Lower lobe of right lung (tissue), 2 donors: Measurements from ENCODE around the gene GP9. TPM values are rescaled to one million over a fixed set of nuclear protein-coding genes. Genes with fewer than 3 reads are reported as not detected.
A peak's percentile ranks its signal among the peaks of the same experiment; 100 is the strongest.
"Not testable (repeated sequence)": the region's sequence is repeated elsewhere in the genome, so short reads cannot be mapped to it uniquely, and the experiment has no call there.

Experiments used
- ATAC-seq, 2 donors: fragments of 200-7000 bp; cut with Tn5 transposase; one replicate each; pipeline ENCODE4 v1.9.1; 2020 to 2022; ENCODE audit warnings: mild to moderate bottlenecking in 2 of 2, moderate library complexity in 2 of 2
- DNase-seq: peaks from one replicate; pipeline ENCODE4 v3.0.0-alpha.2; 2020
- H3K27ac ChIP-seq: fragments of 200-600 bp; one replicate; pipeline ENCODE4 v1.8.0; 2022
- H3K27me3 ChIP-seq: fragments of 200-600 bp; one replicate; pipeline ENCODE4 v1.8.0; 2022; ENCODE audit warnings: low read depth
- H3K36me3 ChIP-seq: fragments of 200-600 bp; one replicate; pipeline ENCODE4 v1.8.0; 2022; ENCODE audit warnings: mild to moderate bottlenecking
- H3K4me1 ChIP-seq: fragments of 200-600 bp; one replicate; pipeline ENCODE4 v1.8.0; 2022
- H3K4me3 ChIP-seq: fragments of 200-600 bp; one replicate; pipeline ENCODE4 v1.8.0; 2022; ENCODE audit warnings: mild to moderate bottlenecking
- H3K9me3 ChIP-seq: fragments of 200-600 bp; one replicate; pipeline ENCODE4 v1.8.0; 2022
- CTCF ChIP-seq: fragments of 200-600 bp; IDR thresholded peaks from one replicate; pipeline ENCODE4 v1.8.0; 2022; ENCODE audit warnings: antibody characterized with exemption, mild to moderate bottlenecking
- intact Hi-C: fragments of 100-400 bp; cut with DNase I; formaldehyde crosslinking; loops from one replicate; pipeline ENCODE4 v1.11.0; 2022
- total RNA-seq: library from RNA; stranded (reverse); fragmentation: NEBNext Ultra II Directional; extraction: Animal tissue kit (Norgen Biotek cat#: 25700); gene quantifications from one replicate; pipeline ENCODE4 v1.2.1, GENCODE V29; 2021
- donor health status: DM: no; HTN: yes; CAD: no; lungs with severe emphysema.

Gene GP9
- total RNA-seq, 1 donor from 2014 or later = 2.6 TPM

GRCh38 chr3:129084501-129084900, 23.9 kb downstream of the GP9 start:
- no peaks in the 10 kb centered on the region for H3K36me3 ChIP-seq
- H3K4me3 ChIP-seq = no peak overlapping the region
- peaks cover 10% of the 10 kb centered on the region for H3K4me1 ChIP-seq
- no peak for ATAC-seq
- no peak overlapping the region for H3K27ac ChIP-seq
- DNase-seq = no peak
- intact Hi-C loops = no loop called here
- no peaks in the 10 kb centered on the region for H3K27me3 ChIP-seq
- no peaks in the 10 kb centered on the region for H3K9me3 ChIP-seq
- no peak for TF ChIP-seq CTCF

GRCh38 chr3:129085165-129085715, 24.7 kb downstream of the GP9 start:
- H3K9me3 ChIP-seq = no peaks in the 10 kb centered on the region

GRCh38 chr3:129085818-129086217, 25.2 kb downstream of the GP9 start:
- Histone ChIP-seq H3K4me1 (peaks cover 10% of the 10 kb centered on the region), H3K36me3 (no peaks in the 10 kb centered on the region), H3K27ac (no peak overlapping the region), H3K27me3 (no peaks in the 10 kb centered on the region), H3K4me3 (no peak overlapping the region), H3K9me3 (no peaks in the 10 kb centered on the region)
- TF ChIP-seq CTCF = no peak
- ATAC-seq = no peak
- DNase-seq = no peak
- intact Hi-C loops = no loop called here

More at GRCh38 chr3:129085165-129085715, 24.7 kb downstream of the GP9 start:
- no peaks in the 10 kb centered on the region for H3K27me3 ChIP-seq
- ATAC-seq (no peak), DNase-seq (no peak)
- no peak overlapping the region for H3K27ac ChIP-seq
- peaks cover 10% of the 10 kb centered on the region for H3K4me1 ChIP-seq
- intact Hi-C loops = no loop called here
- no peak for TF ChIP-seq CTCF
- H3K36me3 ChIP-seq = no peaks in the 10 kb centered on the region
- H3K4me3 ChIP-seq = no peak overlapping the region

- intact Hi-C loops = no loop called here
- DNase-seq = no peak
- peaks cover 12% of the 10 kb centered on the region for H3K36me3 ChIP-seq
- no peaks in the 10 kb centered on the region for H3K27me3 ChIP-seq
- H3K9me3 ChIP-seq = no peaks in the 10 kb centered on the region
- no peak overlapping the region for H3K4me3 ChIP-seq
- H3K27ac ChIP-seq = peak overlapping the region; percentile 82
- TF ChIP-seq CTCF = no peak
- peaks cover 10% of the 10 kb centered on the region for H3K4me1 ChIP-seq
- peak; percentile 24 to 55 for ATAC-seq
Measured at GRCh38 chr3:129087138-129087702, 26.6 kb downstream of the GP9 start.

- intact Hi-C loops, H3K4me3 ChIP-seq, H3K27ac ChIP-seq, H3K27me3 ChIP-seq, H3K9me3 ChIP-seq, DNase-seq: not testable (repeated sequence)
- ATAC-seq = peak; percentile 85 to 89
- Histone ChIP-seq H3K4me1 (peaks cover 10% of the 10 kb centered on the region), H3K36me3 (peaks cover 18% of the 10 kb centered on the region)
Measured at GRCh38 chr3:129087904-129088303, 27.3 kb downstream of the GP9 start.

GRCh38 chr3:129088312-129088711, 27.7 kb downstream of the GP9 start:
- peaks cover 10% of the 10 kb centered on the region for H3K4me1 ChIP-seq
- H3K4me3 ChIP-seq, H3K9me3 ChIP-seq, intact Hi-C loops, H3K27me3 ChIP-seq, DNase-seq, H3K27ac ChIP-seq: not testable (repeated sequence)
- peaks cover 22% of the 10 kb centered on the region for H3K36me3 ChIP-seq
- peak; percentile 5 to 6 for ATAC-seq
